ENCODE data around the gene BTBD19.
"Not testable (repeated sequence)": the region's sequence is repeated elsewhere in the genome, so short reads cannot be mapped to it uniquely, and the experiment has no call there.

BTBD19 gene

GRCh38 chr1:44786841-44787426 lies 21.4 kb upstream of the BTBD19 start:
- DNase-seq: no peak

GRCh38 chr1:44787506-44787905 lies 20.8 kb upstream of the BTBD19 start:
- DNase-seq: no peak

DNA sequence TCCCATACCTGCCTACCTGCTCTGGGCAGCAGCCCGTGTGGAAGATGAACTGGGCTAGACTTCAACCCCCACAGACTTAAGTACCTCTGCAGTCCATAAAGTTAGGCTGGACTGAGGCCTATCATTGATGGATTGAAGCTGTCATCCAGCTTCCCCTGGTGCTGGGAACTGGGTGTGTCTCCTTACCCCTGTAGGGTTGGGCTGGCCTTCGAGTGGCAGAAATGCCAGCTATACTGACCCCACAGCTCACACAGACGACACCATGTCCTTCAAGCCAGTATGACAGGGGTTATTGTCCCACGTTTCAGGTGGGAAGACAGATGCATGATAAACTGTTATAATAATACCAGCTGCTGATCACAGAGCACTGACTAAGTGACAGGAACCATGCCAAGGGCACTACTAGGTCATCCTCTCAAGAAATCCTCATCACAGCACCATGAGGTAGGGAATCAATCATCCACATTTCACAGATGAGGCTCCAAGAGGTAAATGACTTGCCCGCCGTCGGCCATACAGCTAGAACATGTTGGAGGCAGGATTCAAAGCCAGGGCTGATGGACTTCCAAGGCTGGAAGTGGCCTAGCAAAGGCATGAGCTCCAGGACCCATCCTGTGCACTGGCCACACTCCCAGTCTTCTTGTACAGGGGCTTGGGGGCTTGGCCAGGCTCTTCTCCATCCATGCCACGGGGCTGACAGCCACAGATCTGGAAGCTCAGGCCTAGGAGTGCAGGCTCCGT lies 20.0 kb upstream of the BTBD19 start, which contains the start of gene BEST4:
Gene BEST4 (minus strand): TSS at position 51 of the 741 bp plus-strand sequence. CDS start 465 bp downstream, outside the sequence.
- DNase-seq: no peak

DNA sequence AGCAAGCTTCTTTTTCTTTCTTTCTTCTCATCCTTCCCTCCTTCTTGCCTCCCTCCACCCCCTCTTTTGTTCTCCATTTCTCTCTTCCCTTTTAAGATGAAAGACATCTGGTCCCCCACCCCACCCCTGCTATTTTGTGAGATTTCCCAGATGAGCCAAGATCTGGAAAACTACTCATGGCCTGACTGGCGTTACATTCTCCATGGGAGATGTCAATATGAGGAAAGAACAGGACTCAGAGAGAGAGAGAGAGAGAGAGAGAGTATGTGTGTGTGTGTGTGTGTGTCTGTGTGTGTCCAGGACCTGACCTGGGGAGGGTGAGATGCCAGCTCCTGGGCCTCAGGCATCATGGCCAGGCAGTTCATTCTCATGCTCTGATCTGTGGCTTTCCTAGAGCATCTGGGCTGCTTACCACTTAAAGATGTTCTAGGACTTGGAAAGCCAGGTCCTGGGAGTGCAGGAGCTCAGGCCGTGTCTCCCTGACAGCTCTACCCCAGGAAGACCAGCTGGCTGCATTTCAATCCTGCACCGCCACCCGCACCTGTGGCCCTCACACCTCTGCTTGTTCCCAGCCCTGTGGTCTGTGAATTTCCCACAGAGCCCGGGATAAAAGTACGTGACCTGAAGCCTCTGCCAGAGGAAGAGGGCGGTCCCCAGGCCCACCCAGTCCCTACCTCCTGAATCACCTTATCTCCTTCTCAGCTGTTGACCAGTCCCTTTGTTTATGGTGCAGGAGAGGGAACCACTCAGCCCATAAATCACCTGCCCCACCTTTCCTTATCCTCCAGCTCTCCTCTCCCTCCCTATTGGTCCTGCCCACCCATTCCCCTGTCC lies 17.1 kb upstream of the BTBD19 start:
- DNase-seq: no peak

DNA sequence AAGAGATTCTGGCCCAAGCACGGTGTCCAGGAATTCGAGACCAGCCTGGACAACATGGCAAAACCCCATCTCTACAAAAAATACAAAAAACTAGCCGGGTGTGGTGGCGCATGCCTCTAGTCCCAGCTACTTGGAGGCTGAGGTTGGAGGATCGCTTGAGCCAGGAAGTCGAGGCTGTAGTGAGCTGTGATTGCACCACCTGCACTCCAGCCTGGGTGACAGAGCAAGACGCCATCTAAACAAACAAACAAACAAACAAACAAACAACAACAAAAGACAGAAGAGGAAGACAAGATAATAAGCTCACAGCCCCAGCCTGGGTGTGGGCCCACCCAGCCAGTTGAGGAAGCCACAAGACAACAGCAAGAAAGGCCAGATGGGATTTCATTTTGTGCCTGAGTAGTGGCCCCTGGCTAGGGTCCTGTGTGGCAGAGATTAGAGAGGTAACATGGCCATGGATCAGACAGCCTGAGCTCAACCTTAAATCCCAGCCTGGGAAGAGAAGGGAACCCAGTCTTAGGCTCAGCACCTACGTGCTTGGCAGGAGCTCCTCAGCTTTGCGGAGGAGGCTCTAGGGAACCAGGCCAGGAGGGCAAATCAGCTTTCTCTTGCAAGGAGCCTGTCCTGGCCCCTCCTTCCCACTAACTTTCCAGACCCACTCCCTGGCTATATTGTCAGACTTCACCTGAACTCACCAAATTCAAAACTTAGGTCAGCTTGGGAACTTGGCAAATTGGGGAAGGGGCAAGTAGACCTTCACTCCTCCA lies 15.4 kb upstream of the BTBD19 start:
- no peak for DNase-seq

- DNase-seq: not testable (repeated sequence)
Measured at GRCh38 chr1:44797886-44798285, 10.4 kb upstream of the BTBD19 start.

GRCh38 chr1:44798481-44799365 lies 9.6 kb upstream of the BTBD19 start:
- DNase-seq: no peak

DNA sequence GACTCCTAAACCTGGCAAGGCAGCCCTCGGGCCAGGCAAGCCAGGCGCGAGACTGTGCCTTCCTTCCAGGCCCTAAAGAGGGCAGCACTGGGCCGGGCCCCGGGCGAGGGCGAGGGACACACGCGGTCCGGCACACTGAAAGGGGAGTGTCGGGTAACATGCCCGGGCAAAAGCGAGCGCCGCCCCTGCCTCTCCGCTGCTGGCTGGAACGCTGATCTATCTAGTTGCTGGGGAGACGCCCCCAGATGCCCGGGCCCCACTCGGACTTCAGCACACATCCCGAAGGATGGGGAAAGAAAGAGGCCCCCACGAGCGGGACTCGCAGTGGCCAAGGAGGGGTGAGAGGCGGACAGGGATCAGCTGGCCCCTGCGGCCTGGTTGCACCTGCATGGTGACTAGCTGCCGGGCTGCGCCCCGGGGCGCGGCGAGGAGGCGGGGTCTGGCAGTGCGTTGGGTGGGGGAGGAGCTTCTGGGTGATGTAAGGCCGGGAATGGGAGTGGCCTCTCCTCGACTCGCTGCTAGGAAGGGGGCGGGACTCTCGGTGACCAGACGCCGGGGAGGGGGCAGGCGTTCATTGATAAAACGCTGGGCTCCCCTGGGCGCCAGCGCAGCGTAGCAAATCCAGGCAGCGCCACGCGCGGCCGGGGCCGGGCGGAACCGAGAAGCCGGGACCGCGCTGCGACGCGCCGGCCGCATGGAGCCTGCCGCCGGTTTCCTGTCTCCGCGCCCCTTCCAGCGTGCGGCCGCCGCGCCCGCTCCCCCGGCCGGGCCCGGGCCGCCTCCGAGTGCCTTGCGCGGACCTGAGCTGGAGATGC lies 8.3 kb upstream of the BTBD19 start, which contains the start of gene PLK3:
Gene PLK3 (plus strand): TSS at position 608 of the 815 bp plus-strand sequence. CDS start 87 bp downstream, at position 695.
- DNase-seq: peak; percentile 84 to 100 (median 98)

DNA sequence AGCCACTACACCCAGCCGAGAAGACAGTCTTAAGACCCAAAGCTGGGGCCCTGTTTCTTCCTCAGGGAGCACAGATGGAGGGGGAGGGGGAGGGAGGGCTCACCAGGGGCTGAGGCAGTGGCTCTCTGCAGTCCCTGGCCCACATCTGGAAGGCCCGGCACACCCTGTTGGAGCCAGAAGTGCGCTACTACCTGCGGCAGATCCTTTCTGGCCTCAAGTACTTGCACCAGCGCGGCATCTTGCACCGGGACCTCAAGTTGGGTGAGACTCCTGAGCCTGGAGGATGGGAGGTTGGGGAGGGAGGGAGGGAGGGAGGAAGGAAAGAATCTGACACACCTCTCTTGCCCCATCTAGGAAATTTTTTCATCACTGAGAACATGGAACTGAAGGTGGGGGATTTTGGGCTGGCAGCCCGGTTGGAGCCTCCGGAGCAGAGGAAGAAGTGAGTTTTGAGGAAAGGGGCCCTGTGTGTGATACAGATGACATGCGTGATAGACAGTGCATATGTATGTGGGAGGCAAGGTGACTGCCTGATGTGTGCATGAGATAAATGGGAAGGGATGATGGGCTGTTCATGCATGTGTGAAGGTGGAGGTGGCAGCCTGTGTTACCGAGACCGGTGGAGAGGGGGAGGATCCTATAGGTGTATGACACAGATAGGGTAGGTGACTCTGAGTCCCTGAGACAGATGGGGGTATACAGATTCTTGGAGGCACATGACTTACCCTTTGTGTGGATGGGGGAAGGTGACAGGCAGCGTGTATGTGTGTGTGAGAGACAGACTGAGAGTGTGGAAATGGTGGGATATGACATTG lies 6.6 kb upstream of the BTBD19 start:
- DNase-seq: no peak

GRCh38 chr1:44802306-44803061 lies 5.8 kb upstream of the BTBD19 start:
- peak in 26 of 56 donors; percentile 18 to 72 (median 48) for DNase-seq

DNA sequence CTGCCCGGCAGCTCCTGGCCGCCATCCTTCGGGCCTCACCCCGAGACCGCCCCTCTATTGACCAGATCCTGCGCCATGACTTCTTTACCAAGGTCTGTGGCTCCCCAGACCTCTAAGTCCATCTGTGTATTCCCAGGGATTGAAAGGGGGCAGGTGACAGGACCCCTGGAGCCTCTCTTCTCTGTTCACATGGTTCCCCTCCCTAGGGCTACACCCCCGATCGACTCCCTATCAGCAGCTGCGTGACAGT lies 5.3 kb upstream of the BTBD19 start:
- DNase-seq: no peak

DNA sequence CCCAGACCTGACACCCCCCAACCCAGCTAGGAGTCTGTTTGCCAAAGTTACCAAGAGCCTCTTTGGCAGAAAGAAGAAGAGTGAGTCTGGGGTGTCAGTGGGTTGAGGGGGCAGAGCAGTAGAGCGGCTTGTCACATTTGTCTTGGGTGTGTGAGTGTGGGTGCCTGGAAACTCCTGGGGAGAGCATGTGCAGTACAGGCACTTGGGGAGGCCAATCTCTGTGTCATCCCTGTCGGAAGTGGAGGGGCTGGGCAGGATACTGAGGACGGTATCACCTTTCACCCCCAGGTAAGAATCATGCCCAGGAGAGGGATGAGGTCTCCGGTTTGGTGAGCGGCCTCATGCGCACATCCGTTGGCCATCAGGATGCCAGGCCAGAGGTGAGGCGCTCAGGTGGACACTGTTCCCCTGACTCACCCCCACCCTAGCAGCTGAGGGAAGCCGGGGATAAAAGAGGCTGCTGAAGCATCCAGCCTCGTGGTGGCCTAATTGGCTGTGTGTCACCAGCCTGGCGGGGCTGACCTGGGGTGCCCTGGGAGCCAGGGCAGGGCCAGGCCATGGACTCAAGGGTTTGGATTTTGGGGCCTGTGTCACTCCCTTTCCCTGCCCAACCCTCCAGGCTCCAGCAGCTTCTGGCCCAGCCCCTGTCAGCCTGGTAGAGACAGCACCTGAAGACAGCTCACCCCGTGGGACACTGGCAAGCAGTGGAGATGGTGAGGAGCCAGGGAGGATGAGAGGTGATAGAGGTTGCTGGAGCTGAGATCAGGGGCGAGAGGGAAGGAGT lies 4.8 kb upstream of the BTBD19 start:
- no peak for DNase-seq

- no peak for DNase-seq
Measured at GRCh38 chr1:44805311-44806024, 2.9 kb upstream of the BTBD19 start.

DNA sequence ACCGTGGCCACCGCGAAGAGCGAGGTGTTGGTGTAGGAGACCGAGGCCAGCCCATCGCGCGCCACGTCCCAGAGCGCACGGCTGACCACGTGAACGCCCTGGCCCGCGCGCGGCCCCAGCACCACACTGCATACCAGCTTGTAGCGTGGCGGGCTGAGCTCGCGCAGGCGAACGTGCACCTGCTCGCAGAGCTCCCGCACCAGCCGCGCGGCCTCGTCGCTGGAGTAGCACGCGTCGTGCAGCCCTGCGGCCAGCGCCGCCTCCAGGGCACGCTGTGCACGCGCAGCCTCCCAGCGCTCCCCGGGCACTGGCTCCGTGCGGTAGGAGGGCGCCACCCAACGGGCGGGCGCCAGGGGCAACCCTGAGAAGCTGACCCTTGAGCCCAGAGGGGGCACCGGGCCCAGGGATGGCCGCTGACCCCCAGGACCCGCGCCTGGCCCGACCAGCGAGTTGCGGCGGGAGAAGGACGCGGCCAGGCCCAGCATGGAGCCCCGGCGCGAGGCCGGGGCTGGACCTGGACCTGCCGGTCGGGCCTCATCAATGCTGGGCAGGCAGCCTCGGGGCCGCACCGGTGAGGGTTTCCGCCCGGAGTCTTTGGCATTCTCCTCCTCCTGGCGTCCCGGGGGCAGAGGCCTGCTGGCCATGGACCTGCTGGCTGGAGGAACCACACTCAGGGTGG lies 2.2 kb upstream of the BTBD19 start:
- DNase-seq: no peak

- no peak for DNase-seq
Measured at GRCh38 chr1:44806704-44807363, 1.5 kb upstream of the BTBD19 start, which contains the start of gene DYNLT4. TSS of gene DYNLT4 (minus strand) at chr1:44807351. CDS start at chr1:44806668, 683 bp downstream.

Measured in amygdala (tissue), 56 donors.